A673 (cell line): ENCODE results near the gene LENEP. TPM values are rescaled to one million over a fixed set of nuclear protein-coding genes. Genes with fewer than 3 reads are reported as not detected.

Experiments
- BruUV-seq: library from RNA; stranded (reverse); fragments of 400-500 nt; replicated peaks from 2 replicates; lab custom pipeline; 2021; lab: Mats Ljungman, UMichigan
- CTCF ChIA-PET: fragments of 300-600 bp; sonication (Branson Sonifier 250); formaldehyde crosslinking; loops from one replicate; lab custom pipeline; 2022; ENCODE audit warnings: antibody characterized with exemption; lab: Charles Lee
- POLR2A ChIA-PET: fragments of 300-600 bp; sonication (Branson Sonifier 250); formaldehyde crosslinking; loops from one replicate; lab custom pipeline; 2022; ENCODE audit warnings: antibody characterized with exemption; ENCODE audit not compliant: low non-redundant PET; lab: Charles Lee
- DNase-seq: peaks from one replicate; pipeline ENCODE4 v3.0.0-alpha.2; 2015; ENCODE audit warnings: low spot score
- H3K27ac ChIP-seq: fragments of 200-600 bp; sonication (generic); 2 replicates; pipeline ENCODE4 v1.5.1; 2016; ENCODE audit warnings: mixed run types, low read depth, mild to moderate bottlenecking, mixed read lengths, antibody characterized with exemption, low read length; ENCODE audit not compliant: poor library complexity, severe bottlenecking
- H3K27me3 ChIP-seq: fragments of 200-600 bp; sonication (generic); replicated peaks from 2 replicates; pipeline ENCODE4 v1.6.1; 2017; ENCODE audit warnings: mixed run types, low read depth, mild to moderate bottlenecking, mixed read lengths, antibody characterized with exemption, low read length; ENCODE audit not compliant: insufficient read depth, poor library complexity
- H3K36me3 ChIP-seq: fragments of 200-600 bp; sonication (generic); 2 replicates; pipeline ENCODE4 v1.6.1; 2016; ENCODE audit warnings: mixed run types, mild to moderate bottlenecking, mixed read lengths, antibody characterized with exemption, low read length; ENCODE audit not compliant: insufficient read depth, poor library complexity, severe bottlenecking
- H3K4me1 ChIP-seq: fragments of 200-600 bp; sonication (generic); 2 replicates; pipeline ENCODE4 v1.6.1; 2017; ENCODE audit warnings: mixed run types, mild to moderate bottlenecking, mixed read lengths, antibody characterized with exemption, low read length; ENCODE audit not compliant: insufficient read depth, poor library complexity, severe bottlenecking
- H3K4me3 ChIP-seq: fragments of 200-600 bp; sonication (generic); 2 replicates; pipeline ENCODE4 v1.5.1; 2016; ENCODE audit warnings: low read depth, mixed run types, mild to moderate bottlenecking, mixed read lengths, low read length; ENCODE audit not compliant: poor library complexity, severe bottlenecking
- H3K9me3 ChIP-seq: fragments of 200-600 bp; sonication (generic); 2 replicates; pipeline ENCODE4 v1.6.1; 2016; ENCODE audit warnings: mixed run types, low read depth, mild to moderate bottlenecking, mixed read lengths, antibody characterized with exemption, low read length; ENCODE audit not compliant: poor library complexity, severe bottlenecking
- EZH2 ChIP-seq: fragments of 200-600 bp; sonication (generic); IDR thresholded peaks from 2 replicates; pipeline ENCODE4 v1.6.1; 2017; ENCODE audit warnings: borderline replicate concordance, low read depth, mild to moderate bottlenecking, mixed read lengths, antibody characterized with exemption, low read length; ENCODE audit not compliant: poor library complexity, severe bottlenecking
- intact Hi-C: fragments of 100-400 bp; cut with micrococcal nuclease; formaldehyde crosslinking; loops from one replicate; pipeline ENCODE4 v1.10.0; 2022; ENCODE audit not compliant: unreplicated experiment
- total RNA-seq: library from RNA; stranded (reverse); gene quantifications from 2 replicates; pipeline ENCODE4 v1.2.3, GENCODE V29; 2021
- TF ChIP-seq, protein P1 (sequence below): fragments of 300-800, 200-600 bp; sonication (generic); conservative IDR thresholded peaks from 2 replicates; pipeline ENCODE4 v1.5.1; 2017; ENCODE audit warnings: low read depth, mild to moderate bottlenecking, antibody characterized with exemption, low read length, moderate library complexity, mixed read lengths

LENEP gene
- total RNA-seq, 1 experiment from 2014 or later: 1.4 TPM

DNA sequence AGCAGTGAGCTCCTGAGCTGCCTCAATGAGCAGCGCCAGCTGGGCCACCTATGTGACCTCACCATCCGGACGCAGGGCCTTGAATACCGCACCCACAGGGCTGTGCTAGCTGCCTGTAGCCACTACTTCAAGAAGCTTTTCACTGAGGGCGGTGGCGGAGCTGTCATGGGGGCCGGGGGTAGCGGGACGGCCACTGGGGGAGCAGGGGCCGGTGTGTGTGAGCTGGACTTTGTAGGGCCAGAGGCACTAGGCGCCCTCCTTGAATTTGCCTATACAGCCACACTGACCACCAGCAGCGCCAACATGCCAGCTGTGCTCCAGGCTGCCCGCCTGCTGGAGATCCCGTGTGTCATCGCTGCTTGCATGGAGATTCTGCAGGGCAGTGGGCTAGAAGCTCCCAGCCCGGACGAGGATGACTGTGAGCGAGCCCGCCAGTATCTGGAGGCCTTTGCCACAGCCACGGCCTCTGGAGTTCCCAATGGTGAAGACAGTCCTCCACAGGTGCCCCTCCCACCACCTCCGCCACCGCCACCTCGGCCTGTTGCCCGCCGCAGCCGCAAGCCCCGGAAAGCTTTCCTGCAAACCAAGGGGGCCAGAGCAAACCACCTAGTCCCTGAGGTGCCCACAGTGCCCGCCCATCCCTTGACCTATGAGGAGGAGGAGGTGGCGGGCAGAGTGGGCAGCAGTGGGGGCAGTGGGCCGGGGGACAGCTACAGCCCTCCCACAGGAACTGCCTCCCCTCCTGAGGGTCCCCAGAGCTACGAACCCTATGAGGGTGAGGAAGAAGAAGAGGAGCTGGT is 21.5 kb downstream of the LENEP start:
- CTCF ChIA-PET: interaction anchor here (0.6 kb wide), 1 partner anchor 14 kb away, joined by 7 read pairs; no protein-coding TSS in a partner anchor
- peaks cover 16% of the 10 kb centered on the region for H3K36me3 ChIP-seq
- POLR2A ChIA-PET: interaction anchor here (0.5 kb wide), 1 partner anchor 71 kb away, joined by 4 read pairs; no protein-coding TSS in a partner anchor
- BruUV-seq: no TSS peak
- H3K4me1 ChIP-seq: peaks cover 19% of the 10 kb centered on the region
- H3K9me3 ChIP-seq: no peaks in the 10 kb centered on the region
- no peak overlapping the region for H3K4me3 ChIP-seq
- no peak for DNase-seq
- TF ChIP-seq EZH2: no peak
- TF ChIP-seq, protein P1, sequence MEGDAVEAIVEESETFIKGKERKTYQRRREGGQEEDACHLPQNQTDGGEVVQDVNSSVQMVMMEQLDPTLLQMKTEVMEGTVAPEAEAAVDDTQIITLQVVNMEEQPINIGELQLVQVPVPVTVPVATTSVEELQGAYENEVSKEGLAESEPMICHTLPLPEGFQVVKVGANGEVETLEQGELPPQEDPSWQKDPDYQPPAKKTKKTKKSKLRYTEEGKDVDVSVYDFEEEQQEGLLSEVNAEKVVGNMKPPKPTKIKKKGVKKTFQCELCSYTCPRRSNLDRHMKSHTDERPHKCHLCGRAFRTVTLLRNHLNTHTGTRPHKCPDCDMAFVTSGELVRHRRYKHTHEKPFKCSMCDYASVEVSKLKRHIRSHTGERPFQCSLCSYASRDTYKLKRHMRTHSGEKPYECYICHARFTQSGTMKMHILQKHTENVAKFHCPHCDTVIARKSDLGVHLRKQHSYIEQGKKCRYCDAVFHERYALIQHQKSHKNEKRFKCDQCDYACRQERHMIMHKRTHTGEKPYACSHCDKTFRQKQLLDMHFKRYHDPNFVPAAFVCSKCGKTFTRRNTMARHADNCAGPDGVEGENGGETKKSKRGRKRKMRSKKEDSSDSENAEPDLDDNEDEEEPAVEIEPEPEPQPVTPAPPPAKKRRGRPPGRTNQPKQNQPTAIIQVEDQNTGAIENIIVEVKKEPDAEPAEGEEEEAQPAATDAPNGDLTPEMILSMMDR: no peak
- H3K27me3 ChIP-seq: no peaks in the 10 kb centered on the region
- no peak overlapping the region for H3K27ac ChIP-seq
- intact Hi-C loops: no loop called here

DNA sequence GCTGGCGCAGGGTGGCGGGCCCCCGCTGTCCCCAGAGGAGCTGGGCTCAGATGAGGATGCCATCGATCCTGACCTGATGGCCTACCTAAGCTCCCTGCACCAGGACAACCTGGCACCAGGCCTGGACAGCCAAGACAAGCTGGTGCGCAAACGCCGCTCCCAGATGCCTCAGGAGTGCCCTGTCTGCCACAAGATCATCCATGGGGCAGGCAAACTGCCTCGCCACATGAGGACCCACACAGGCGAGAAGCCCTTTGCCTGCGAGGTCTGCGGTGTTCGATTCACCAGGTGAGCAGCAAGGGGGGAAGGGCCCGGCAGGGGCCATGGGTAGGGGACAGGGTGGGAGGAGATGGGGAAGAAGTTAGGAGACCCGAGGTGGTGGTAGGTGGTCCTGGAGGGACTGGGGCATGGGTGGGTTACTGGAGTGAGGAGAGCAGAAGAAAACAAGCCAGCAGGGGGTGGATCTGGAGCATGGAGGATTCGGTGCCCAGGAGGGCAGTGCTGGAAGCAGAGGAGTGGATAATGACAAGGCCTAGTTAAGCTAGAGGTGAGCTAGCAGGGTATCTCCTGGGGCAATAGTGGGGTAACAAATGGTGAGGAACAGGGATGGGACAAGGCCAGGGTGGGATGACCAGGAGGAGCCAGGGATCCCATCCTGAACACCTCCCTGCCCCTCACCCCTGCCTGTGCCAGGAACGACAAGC is 22.3 kb downstream of the LENEP start:
- Histone ChIP-seq H3K9me3 (no peaks in the 10 kb centered on the region), H3K4me1 (peaks cover 19% of the 10 kb centered on the region), H3K4me3 (no peak overlapping the region), H3K27me3 (no peaks in the 10 kb centered on the region), H3K36me3 (peaks cover 16% of the 10 kb centered on the region), H3K27ac (no peak overlapping the region)
- intact Hi-C loops: no loop called here
- DNase-seq: no peak
- no peak for TF ChIP-seq EZH2
- TF ChIP-seq, protein P1: no peak
- BruUV-seq: no TSS peak
- ChIA-PET CTCF (no interaction called here), POLR2A (interaction anchor here (0.5 kb wide), 1 partner anchor 70 kb away, joined by 4 read pairs; no protein-coding TSS in a partner anchor)

DNA sequence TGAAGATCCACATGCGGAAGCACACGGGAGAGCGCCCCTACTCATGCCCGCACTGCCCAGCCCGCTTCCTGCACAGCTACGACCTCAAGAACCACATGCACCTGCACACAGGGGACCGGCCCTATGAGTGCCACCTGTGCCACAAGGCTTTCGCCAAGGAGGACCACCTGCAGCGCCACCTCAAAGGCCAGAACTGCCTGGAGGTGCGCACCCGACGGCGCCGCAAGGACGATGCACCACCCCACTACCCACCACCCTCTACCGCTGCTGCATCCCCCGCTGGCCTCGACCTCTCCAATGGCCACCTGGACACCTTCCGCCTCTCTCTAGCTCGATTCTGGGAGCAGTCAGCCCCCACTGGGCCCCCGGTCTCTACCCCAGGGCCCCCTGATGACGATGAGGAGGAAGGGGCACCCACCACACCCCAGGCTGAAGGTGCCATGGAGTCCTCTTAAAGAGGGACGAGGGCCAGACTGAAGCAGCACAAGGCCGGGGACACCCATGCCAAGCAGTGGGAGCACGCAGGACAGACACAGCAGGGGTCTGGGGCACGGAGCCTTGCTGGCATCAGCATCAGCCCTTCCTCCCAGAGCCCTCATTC is 22.9 kb downstream of the LENEP start:
- H3K27me3 ChIP-seq: no peaks in the 10 kb centered on the region
- DNase-seq: no peak
- H3K4me1 ChIP-seq: peaks cover 19% of the 10 kb centered on the region
- peak overlapping the region; percentile 81 for H3K27ac ChIP-seq
- CTCF ChIA-PET: interaction anchor here (0.5 to 1.5 kb wide), 5 partner anchors 9 to 1529 kb away, joined by 3 to 16 read pairs (median 4); no protein-coding TSS in a partner anchor
- BruUV-seq: no TSS peak
- peaks cover 16% of the 10 kb centered on the region for H3K36me3 ChIP-seq
- no peak for TF ChIP-seq EZH2
- TF ChIP-seq, protein P1: no peak
- POLR2A ChIA-PET: interaction anchor here (0.6 kb wide), 1 partner anchor 17 kb away, joined by 5 read pairs; no protein-coding TSS in a partner anchor
- no peaks in the 10 kb centered on the region for H3K9me3 ChIP-seq
- intact Hi-C loops: no loop called here
- peak overlapping the region; percentile 49 for H3K4me3 ChIP-seq
